SK-MEL-5 (cell line): Measurements from ENCODE around the gene SEMA3A. TPM values are rescaled to one million over a fixed set of nuclear protein-coding genes. Genes with fewer than 3 reads are reported as not detected.
A peak's percentile ranks its signal among the peaks of the same experiment; 100 is the strongest.

Experiments
- DNase-seq: peaks from one replicate; pipeline ENCODE4 v3.0.0-alpha.2; 2016; ENCODE audit warnings: low read depth, low spot score
- in situ Hi-C: cut with HindIII; loops from 2 replicates; pipeline ENCODE4 v1.10.0; 2016; ENCODE audit warnings: low sequenced_read_pairs, high pct_unique_total_duplicates, low pct_unique_long_range_greater_than_20kb
- total RNA-seq: library from RNA; depleted of rRNA; stranded (reverse); fragments of >200 nt; shearing (Covaris generic); gene quantifications from 2 replicates; pipeline ENCODE4 v1.2.3, GENCODE V29; 2014

SEMA3A gene
- total RNA-seq, 1 experiment from 2014 or later = 10.0 TPM

- in situ Hi-C loops = no loop called here
- DNase-seq = peak; percentile 39
Measured at GRCh38 chr7:84017651-84018050, 176.9 kb downstream of the SEMA3A start.

GRCh38 chr7:84013616-84014240 lies 180.9 kb downstream of the SEMA3A start:
- no peak for DNase-seq
- in situ Hi-C loops = no loop called here

DNA sequence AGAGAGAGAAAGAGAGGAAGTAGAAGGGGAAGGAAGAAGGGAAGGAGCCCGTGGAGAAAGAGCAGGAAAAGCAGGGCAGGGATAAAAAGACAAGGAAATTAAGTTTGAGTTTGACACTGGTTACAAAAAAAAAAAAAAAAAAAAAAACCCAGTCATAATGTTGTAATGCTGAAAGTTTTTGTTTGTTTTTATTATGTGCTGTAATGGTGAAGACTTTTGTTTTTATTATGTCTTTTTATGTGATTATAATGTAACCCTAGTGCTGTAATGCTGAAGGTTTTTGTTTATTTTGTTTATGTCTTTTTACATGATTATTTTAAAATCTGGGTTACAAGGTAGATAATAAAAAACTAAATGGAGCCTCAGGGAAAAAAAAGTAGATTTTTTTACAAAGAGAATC lies 184.8 kb downstream of the SEMA3A start:
- in situ Hi-C loops = no loop called here
- no peak for DNase-seq

DNA sequence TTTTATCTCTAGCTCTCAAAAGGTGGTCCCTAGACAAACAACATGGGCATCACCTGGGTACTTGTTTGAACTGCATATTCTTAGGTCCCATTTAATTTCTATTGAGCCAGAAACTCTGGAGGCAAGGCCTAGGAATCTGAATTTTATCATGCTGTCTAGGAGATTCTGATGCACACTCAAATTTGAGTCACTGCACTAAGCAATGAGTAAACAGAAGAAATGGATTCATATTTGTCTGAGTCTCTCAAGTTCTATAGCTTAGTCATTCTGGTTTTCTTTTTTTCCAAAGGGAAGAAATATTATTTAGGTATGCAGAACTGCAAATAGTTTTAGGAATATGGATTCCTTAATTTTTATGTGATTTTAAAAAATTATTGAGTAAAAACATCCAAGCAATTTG lies 185.5 kb downstream of the SEMA3A start:
- in situ Hi-C loops = no loop called here

DNA sequence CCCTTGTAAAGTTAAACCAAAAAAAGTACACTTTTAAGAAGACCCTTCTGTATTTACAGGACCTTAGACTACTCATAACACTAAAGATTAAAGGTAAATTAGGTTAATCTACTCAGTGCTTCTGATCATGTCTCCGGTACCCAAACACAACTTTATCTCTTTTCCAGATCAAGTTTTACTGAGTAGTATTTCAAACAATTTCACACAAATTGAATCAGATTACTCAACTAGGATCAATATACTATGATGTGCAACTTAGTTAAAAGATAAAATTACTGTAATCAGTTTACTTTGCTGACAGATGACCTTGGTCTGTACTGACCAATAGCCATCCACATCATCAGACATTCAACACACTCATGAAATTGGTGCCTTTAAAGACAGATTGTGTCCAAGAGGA lies 191.4 kb downstream of the SEMA3A start:
- in situ Hi-C loops = no loop called here
- no peak for DNase-seq

More for the DNA sequence above, 185.5 kb downstream of the SEMA3A start:
- no peak for DNase-seq

DNA sequence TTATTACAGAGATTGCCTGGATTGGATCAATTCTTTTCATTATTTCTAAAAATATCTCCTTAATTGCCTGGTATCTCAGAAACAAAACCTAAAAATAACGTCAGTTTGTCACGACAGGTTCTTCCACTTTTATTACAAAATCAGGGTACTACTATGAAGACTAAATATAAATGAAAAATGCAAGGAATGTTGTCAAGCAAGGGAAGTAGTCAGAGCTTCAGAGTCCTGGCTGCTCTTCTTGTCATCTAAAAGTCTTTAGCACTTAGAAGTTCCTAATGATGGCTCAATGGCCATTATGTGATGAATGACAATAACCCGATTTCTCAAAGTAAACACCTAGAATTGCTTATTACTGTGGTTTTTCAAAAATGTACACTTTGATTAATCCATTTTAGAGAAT lies 192.2 kb downstream of the SEMA3A start:
- DNase-seq = no peak
- in situ Hi-C loops = no loop called here

DNA sequence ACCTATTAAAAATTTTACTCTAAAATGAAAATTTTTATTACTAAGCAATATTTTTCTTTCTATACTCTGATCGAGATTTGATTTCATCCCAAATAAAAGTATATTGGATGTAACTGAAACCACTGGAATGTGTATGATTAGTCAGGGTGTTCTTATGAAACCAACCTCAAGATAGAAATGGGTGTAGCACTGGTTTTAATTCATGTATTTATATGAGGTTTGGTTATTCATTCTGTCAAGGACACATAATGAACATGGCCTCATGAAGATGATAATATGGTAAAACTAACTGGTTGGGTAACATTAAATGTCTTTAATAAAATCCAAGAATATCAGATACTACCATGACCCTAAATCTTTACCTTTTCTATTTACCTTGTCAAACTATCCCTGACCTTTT lies 197.7 kb downstream of the SEMA3A start:
- DNase-seq = no peak
- in situ Hi-C loops = no loop called here

GRCh38 chr7:83987764-83988163 lies 206.8 kb downstream of the SEMA3A start:
- no peak for DNase-seq
- in situ Hi-C loops = no loop called here

- no peak for DNase-seq
- in situ Hi-C loops = no loop called here
Measured at GRCh38 chr7:83985821-83986220, 208.8 kb downstream of the SEMA3A start.

GRCh38 chr7:83984591-83984990 lies 210.0 kb downstream of the SEMA3A start:
- DNase-seq = no peak
- in situ Hi-C loops = no loop called here

DNA sequence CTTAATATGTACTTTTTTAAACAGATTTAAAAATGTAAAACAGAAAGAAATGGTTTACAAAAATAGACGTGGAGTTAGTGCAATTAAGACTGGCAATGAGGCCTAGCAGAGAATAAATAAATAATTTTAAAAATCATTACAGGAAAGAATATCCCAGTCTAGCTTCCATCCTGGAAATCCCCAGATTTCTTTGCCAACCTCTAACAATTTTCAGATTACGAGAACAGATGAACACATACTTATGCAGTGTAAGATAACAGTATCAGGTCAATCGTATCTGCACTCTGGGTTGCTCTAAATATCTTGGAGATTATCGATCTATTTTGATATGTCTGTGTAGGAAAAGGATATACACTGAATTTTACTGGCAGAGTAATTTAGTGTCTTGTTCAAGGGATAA lies 210.5 kb downstream of the SEMA3A start:
- no peak for DNase-seq
- in situ Hi-C loops = no loop called here

DNA sequence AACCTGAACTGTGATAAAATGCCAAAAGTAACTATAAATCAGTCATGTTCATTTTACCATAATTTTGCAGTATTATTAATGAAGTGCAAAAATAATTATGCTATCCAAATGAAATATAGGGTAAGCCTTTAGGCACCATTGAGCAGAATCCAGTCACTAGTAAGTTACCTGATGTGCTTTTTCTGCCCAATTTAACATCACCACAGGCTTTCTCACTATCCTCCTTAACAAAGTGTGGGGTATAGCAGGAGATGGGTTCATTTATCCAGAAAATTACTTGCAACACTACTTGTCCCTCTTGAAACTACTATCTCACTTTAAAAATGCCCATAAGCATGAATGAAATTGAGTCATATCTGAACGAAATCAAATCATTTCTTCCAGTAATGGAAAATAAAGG lies 211.0 kb downstream of the SEMA3A start:
- in situ Hi-C loops = no loop called here
- no peak for DNase-seq

- DNase-seq = peak; percentile 79
- in situ Hi-C loops = no loop called here
Measured at GRCh38 chr7:83976302-83976701, 218.3 kb downstream of the SEMA3A start.

GRCh38 chr7:83970081-83970480 lies 224.5 kb downstream of the SEMA3A start:
- in situ Hi-C loops = no loop called here
- DNase-seq = no peak

- in situ Hi-C loops = no loop called here
- no peak for DNase-seq
Measured at GRCh38 chr7:83964318-83964717, 230.3 kb downstream of the SEMA3A start.

DNA sequence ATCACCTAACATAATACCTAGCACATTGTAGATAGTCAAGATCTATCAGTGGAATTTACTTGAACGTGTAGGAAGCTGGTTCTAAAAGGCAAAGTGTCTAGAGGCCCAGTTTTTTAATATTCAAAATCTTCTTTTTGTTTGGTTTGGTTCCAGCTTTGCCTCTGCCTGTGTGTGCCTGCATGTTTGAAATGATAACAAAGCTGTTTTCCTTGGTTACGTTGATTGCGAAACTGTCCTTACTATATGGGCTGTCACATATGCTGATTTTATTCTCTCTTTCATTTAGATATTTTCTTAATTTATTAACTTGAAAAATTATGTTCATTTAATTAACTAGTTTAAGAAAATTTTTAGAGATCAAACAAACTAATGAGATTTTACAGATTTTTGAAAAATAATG lies 237.3 kb downstream of the SEMA3A start:
- no peak for DNase-seq
- in situ Hi-C loops = no loop called here

DNA sequence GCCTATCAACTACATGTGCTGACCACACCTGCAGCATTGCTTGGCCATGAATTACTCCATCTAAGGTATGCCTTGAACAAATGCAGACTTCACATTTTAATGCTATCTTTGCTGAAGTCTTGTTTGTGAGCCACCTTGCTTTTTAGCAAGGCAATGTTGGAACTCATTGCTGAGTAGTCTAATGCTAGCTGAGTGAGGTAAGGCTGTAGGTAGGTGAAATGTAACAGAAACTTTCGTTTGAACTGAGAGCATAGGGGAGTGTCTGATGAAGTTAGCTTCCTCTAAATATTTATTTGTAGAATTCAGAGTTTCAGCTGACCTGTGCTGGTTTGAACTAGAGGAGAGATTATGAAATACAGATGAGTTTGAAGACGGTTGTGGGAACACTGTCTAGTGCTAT lies 238.5 kb downstream of the SEMA3A start:
- in situ Hi-C loops = no loop called here
- no peak for DNase-seq

DNA sequence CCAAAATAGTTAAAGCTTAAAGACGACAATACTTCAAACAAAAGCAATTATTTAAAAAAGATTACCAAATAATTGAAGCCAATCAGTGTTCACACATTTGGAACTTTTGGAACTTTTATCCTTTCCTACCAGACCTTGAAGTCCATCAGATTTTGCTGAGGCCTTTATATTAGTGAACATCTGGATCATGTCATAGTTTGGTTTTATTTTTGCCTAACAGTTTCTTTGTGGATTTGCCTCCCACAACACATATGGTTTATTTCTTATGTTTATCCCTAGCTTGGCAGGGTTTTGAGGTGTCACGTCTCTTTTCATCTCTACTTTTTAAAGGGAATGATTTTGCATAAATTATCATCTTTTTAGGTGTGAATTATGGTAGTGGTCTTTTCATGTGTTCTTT lies 242.4 kb downstream of the SEMA3A start:
- no peak for DNase-seq
- in situ Hi-C loops = no loop called here

DNA sequence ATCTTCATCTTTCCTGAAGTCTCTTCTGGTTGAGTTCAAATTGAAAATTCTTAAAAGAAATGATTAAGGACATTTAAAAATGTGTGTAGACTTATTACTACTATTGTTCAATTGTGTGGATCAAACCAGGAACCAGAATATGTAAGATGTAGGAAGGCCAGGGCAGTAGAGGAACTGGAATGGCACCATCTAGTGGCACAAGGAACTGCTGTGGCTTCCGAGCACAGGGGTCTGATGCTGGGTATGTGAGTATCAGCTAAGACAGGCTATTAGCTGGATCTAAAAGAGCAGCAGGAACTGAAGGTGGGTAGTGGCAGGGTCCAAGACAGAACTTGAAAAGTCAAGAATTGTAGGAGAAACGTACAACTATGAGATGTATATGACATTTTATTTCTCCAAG lies 247.3 kb downstream of the SEMA3A start:
- in situ Hi-C loops = no loop called here
- DNase-seq = peak; percentile 82

- in situ Hi-C loops = no loop called here
- DNase-seq = no peak
Measured at GRCh38 chr7:83946801-83947200, 247.8 kb downstream of the SEMA3A start.
